GM12878 (cell line): ENCODE data around the gene NDUFA5. TPM values are rescaled to one million over a fixed set of nuclear protein-coding genes. Genes with fewer than 3 reads are reported as not detected.

Source experiments
- ATAC-seq: fragments of 200-7000 bp; cut with Tn5 transposase; 3 replicates; pipeline ENCODE4 v1.9.1; 2020; ENCODE audit warnings: mild to moderate bottlenecking, moderate library complexity
- BruUV-seq: library from RNA; stranded (reverse); fragments of 400-500 nt; replicated peaks from 2 replicates; lab custom pipeline; 2021; lab: Mats Ljungman, UMichigan
- CTCF ChIA-PET: fragments of 300-600 bp; sonication (Branson Sonifier 250); formaldehyde crosslinking; extraction: SDS; loops from one replicate; lab custom pipeline; 2021; ENCODE audit warnings: inconsistent platforms; lab: Yijun Ruan, JAX
- POLR2A ChIA-PET: fragments of 350-600 bp; formaldehyde crosslinking; extraction: SDS; loops from one replicate; lab custom pipeline; 2021; ENCODE audit warnings: inconsistent platforms; lab: Charles Lee
- RAD21 ChIA-PET: fragments of 300-600 bp; sonication (Branson Sonifier 250); formaldehyde crosslinking; loops from one replicate; lab custom pipeline; 2023; ENCODE audit warnings: antibody characterized with exemption; ENCODE audit not compliant: unreplicated experiment; lab: Charles Lee
- SMC1A ChIA-PET: fragments of 300-600 bp; sonication (Branson Sonifier 250); formaldehyde crosslinking; loops from one replicate; lab custom pipeline; 2023; ENCODE audit not compliant: unreplicated experiment, uncharacterized antibody; lab: Charles Lee
- DNase-seq: peaks from one replicate; pipeline ENCODE4 v3.0.0-alpha.2; 2011; ENCODE audit warnings: low read depth, low spot score
- FAIRE-seq: peaks from 3 replicates; lab custom pipeline; 2011; peaks lifted over from hg19 to GRCh38; lab: Jason Lieb, UNC
- H2AFZ ChIP-seq: 2 replicates; pipeline ENCODE4 v1.6.0; 2011; ENCODE audit warnings: low read depth, low read length, control low read depth; ENCODE audit not compliant: control insufficient read depth
- H3K27ac ChIP-seq: 2 replicates; pipeline ENCODE4 v1.5.1; 2011; ENCODE audit warnings: control low read depth; ENCODE audit not compliant: control insufficient read depth, insufficient read depth
- H3K27me3 ChIP-seq, 2 experiments: replicated peaks in 1 of 2; 2 replicates each; pipeline versions ENCODE4 v1.6.0 to v1.6.1; 2011; ENCODE audit warnings: low read length in 1 of 2; ENCODE audit not compliant: control insufficient read depth in 2 of 2, insufficient read depth in 2 of 2
- H3K36me3 ChIP-seq, 2 experiments: 2 replicates each; pipeline ENCODE4 v1.5.1; 2011; ENCODE audit warnings: low read length in 1 of 2; ENCODE audit not compliant: control insufficient read depth in 2 of 2, insufficient read depth in 2 of 2
- H3K4me1 ChIP-seq: 2 replicates; pipeline ENCODE4 v1.6.1; 2011; ENCODE audit warnings: mild to moderate bottlenecking, low read length, moderate library complexity, mixed read lengths; ENCODE audit not compliant: control insufficient read depth, insufficient read depth
- H3K4me2 ChIP-seq: 2 replicates; pipeline ENCODE4 v1.6.0; 2011; ENCODE audit warnings: control low read depth; ENCODE audit not compliant: control insufficient read depth, insufficient read depth
- H3K4me3 ChIP-seq: fragments of 200-600 bp; sonication (generic); 2 replicates; pipeline ENCODE4 v1.5.1; 2016
- H3K79me2 ChIP-seq: 2 replicates; pipeline ENCODE4 v1.6.0; 2011; ENCODE audit warnings: low read length; ENCODE audit not compliant: control insufficient read depth, insufficient read depth
- H3K9ac ChIP-seq: 2 replicates; pipeline ENCODE4 v1.8.0; 2011; ENCODE audit warnings: low read length, control low read depth, mixed read lengths; ENCODE audit not compliant: control insufficient read depth, insufficient read depth
- H3K9me3 ChIP-seq: replicated peaks from 3 replicates; pipeline ENCODE4 v1.5.1; 2011; ENCODE audit warnings: mild to moderate bottlenecking, low read length; ENCODE audit not compliant: control insufficient read depth, insufficient read depth
- H4K20me1 ChIP-seq: 2 replicates; pipeline ENCODE4 v1.6.0; 2011; ENCODE audit not compliant: control insufficient read depth, insufficient read depth
- ASH2L ChIP-seq: fragments of 300-600, 200-600 bp; sonication (generic); IDR thresholded peaks from 2 replicates; pipeline ENCODE4 v1.6.1; 2017; ENCODE audit warnings: low read depth, mild to moderate bottlenecking, borderline replicate concordance
- BMI1 ChIP-seq: fragments of 450-650 bp; IDR thresholded peaks from 2 replicates; pipeline ENCODE4 v1.6.1; 2016; ENCODE audit warnings: mild to moderate bottlenecking, moderate library complexity, borderline replicate concordance
- CBX5 ChIP-seq: sonication (generic); IDR thresholded peaks from 2 replicates; pipeline ENCODE4 v1.6.1; 2016; ENCODE audit warnings: low read depth, moderate library complexity, mild to moderate bottlenecking, inconsistent platforms
- MEF2B ChIP-seq: fragments of 450-650 bp; IDR thresholded peaks from 2 replicates; pipeline ENCODE4 v1.6.1; 2018; ENCODE audit warnings: mild to moderate bottlenecking, moderate library complexity; ENCODE audit not compliant: partially characterized antibody, poor library complexity, severe bottlenecking
- NFIC ChIP-seq: IDR thresholded peaks from 2 replicates; pipeline ENCODE4 v1.6.1; 2012; ENCODE audit warnings: low read depth, mild to moderate bottlenecking, inconsistent platforms, low read length, moderate library complexity
- NFXL1 ChIP-seq: fragments of 450-650 bp; IDR thresholded peaks from 2 replicates; pipeline ENCODE4 v1.6.1; 2017; ENCODE audit warnings: antibody characterized with exemption, mild to moderate bottlenecking, borderline replicate concordance
- RAD51 ChIP-seq: fragments of 450-650 bp; IDR thresholded peaks from 2 replicates; pipeline ENCODE4 v1.6.1; 2016; ENCODE audit warnings: moderate library complexity, mild to moderate bottlenecking, inconsistent platforms
- RBBP5 ChIP-seq: fragments of 200-600 bp; sonication (generic); conservative IDR thresholded peaks from 2 replicates; pipeline ENCODE4 v1.6.1; 2016
- SMARCA5 ChIP-seq: fragments of 450-650 bp; IDR thresholded peaks from 2 replicates; pipeline ENCODE4 v1.6.1; 2017; ENCODE audit warnings: mild to moderate bottlenecking
- SREBF1 ChIP-seq: IDR thresholded peaks from 2 replicates; pipeline ENCODE4 v1.6.1; 2012; ENCODE audit warnings: mild to moderate bottlenecking, low read length
- SUPT20H ChIP-seq: IDR thresholded peaks from 2 replicates; pipeline ENCODE4 v1.6.1; 2011; ENCODE audit warnings: low read depth, mild to moderate bottlenecking, low read length, moderate library complexity, borderline replicate concordance; ENCODE audit not compliant: control insufficient read depth
- TCF3 ChIP-seq: IDR thresholded peaks from 2 replicates; pipeline ENCODE4 v1.6.1; 2012; ENCODE audit warnings: low read depth, mild to moderate bottlenecking, low read length, borderline replicate concordance; ENCODE audit not compliant: insufficient read depth
- ZNF217 ChIP-seq: fragments of 450-650 bp; IDR thresholded peaks from 2 replicates; pipeline ENCODE4 v1.6.1; 2017; ENCODE audit warnings: antibody characterized with exemption, mild to moderate bottlenecking
- ZNF622 ChIP-seq: fragments of 450-650 bp; IDR thresholded peaks from 2 replicates; pipeline ENCODE4 v1.6.1; 2017; ENCODE audit warnings: mild to moderate bottlenecking, inconsistent platforms
- WGBS: methylation state at CpG from one replicate; pipeline ENCODE4 v1.1.6; 2016; ENCODE audit warnings: low lambda C conversion rate; ENCODE audit not compliant: insufficient replicate concordance, insufficient coverage; ENCODE audit errors: missing lambda C conversion rate; 5-methylcytosine and 5-hydroxymethylcytosine counted together
- in situ Hi-C: fragments of 300-500 bp; cut with MboI; formaldehyde crosslinking; loops from 9 replicates; pipeline ENCODE4 v1.14.3; 2018; ENCODE audit warnings: mixed read lengths
- intact Hi-C: fragments of 100-400 bp; cut with micrococcal nuclease; formaldehyde crosslinking; loops from one replicate; pipeline ENCODE4 v1.14.2; 2022; ENCODE audit not compliant: unreplicated experiment
- polyA plus RNA-seq, 11 experiments: library from polyadenylated mRNA; depleted of rRNA in 4 of 11; unstranded in 6 of 11; stranded (reverse) in 5 of 11; fragments of >200 nt; fragmentation: Nextera tagmentation in 4 of 11; fragmentation: Illumina TruSeq in 1 of 11; extraction: Ambion mirVana in 4 of 11; extraction: Trizol in 1 of 11; gene quantifications; 1 replicate in 1 of 11; 2 replicates in 10 of 11; pipeline versions ENCODE4 v1.2.1 to v1.2.3, GENCODE V29; 2011 to 2016; ENCODE audit warnings: inconsistent platforms in 2 of 11, missing spikeins in 2 of 11, low read depth in 1 of 11
- total RNA-seq, 4 experiments: library from RNA; depleted of rRNA in 3 of 4; stranded (reverse); fragments of >200 nt in 3 of 4; fragmentation: Illumina TruSeq in 1 of 4; extraction: Trizol in 1 of 4; gene quantifications; 2 replicates each; pipeline versions ENCODE4 v1.2.1 to v1.2.3, GENCODE V29; 2013 to 2021
- TF ChIP-seq, protein P1 (sequence below): fragments of 450-650 bp; IDR thresholded peaks from 2 replicates; pipeline ENCODE4 v1.6.1; 2014; ENCODE audit warnings: mild to moderate bottlenecking
- TF ChIP-seq, protein P2 (sequence below): fragments of 450-650 bp; IDR thresholded peaks from 2 replicates; pipeline ENCODE4 v1.6.1; 2017; ENCODE audit warnings: antibody characterized with exemption, mild to moderate bottlenecking, moderate library complexity
- TF ChIP-seq, protein P3 (sequence below): fragments of 450-650 bp; IDR thresholded peaks from 2 replicates; pipeline ENCODE4 v1.6.1; 2017; ENCODE audit warnings: low read depth, mild to moderate bottlenecking, moderate library complexity

NDUFA5 gene
- total and polyA plus RNA-seq, 10 of the 15 experiments (the other 5 are each of a cell fraction or from before 2014, with no cell fraction given): 51.0 to 209 (median 86.9) TPM

DNA sequence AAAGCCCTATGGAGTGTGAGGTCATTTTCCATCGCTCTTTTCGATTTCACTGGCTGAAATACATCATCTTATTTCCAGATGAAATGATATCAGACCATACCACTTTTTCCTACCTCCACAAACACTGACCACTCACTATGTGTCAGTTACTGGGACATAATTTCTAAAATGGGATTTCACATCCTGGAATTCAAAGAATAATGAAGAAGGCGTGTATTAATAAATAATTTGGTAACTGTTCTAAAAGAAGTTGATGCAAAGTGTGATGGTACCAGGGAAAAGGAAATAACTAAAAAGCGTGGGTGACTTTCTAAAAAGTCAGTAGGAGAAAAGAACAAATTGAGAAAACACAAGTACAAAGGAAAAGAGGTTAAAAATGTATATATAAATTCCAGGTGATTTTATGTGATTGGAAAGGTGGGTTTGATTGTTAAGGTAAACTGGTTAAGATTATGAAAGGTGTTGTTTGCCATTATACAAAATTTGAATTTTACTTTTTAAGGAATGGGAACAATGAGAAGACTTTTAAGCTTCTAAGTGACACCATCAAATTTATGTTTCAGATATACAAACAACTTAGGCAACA is 764 bp upstream of the NDUFA5 start:
- BruUV-seq: TSS peak; percentile 78
- ATAC-seq (no peak), FAIRE-seq (no peak), DNase-seq (no peak)
- CTCF ChIA-PET: interaction anchor here (0.6 to 3.0 kb wide), 13 partner anchors 9 to 306 kb away, joined by 3 to 11 read pairs (median 4); no protein-coding TSS in a partner anchor
- H3K4me2 ChIP-seq: peak overlapping the region; percentile 83
- RAD21 ChIA-PET: interaction anchor here (0.9 to 1.8 kb wide), 4 partner anchors 11 to 191 kb away, joined by 4 to 6 read pairs (median 4); partner anchors contain the start of genes IQUB and WASL
- in situ Hi-C loops (no loop called here), intact Hi-C loops (loop anchor here (10.0 kb wide), 1 partner anchor 1366 kb away; the partner anchor contains the start of gene POT1)
- H3K27ac ChIP-seq: peak overlapping the region; percentile 59; the same call in 1 of the 2 replicates
- POLR2A ChIA-PET: interaction anchor here (0.6 to 2.4 kb wide), 5 partner anchors 10 to 113 kb away, joined by 3 to 7 read pairs (median 6); partner anchors contain the start of gene IQUB
- SMC1A ChIA-PET: interaction anchor here (0.7 to 2.6 kb wide), 7 partner anchors 12 to 1008 kb away, joined by 3 to 18 read pairs (median 6); partner anchors contain the start of genes IQUB and WASL
- peaks cover 15% of the 10 kb centered on the region for H3K79me2 ChIP-seq
- H3K4me3 ChIP-seq: peak overlapping the region; percentile 90
- H3K36me3 ChIP-seq: no peaks in the 10 kb centered on the region
- H3K9me3 ChIP-seq: no peaks in the 10 kb centered on the region
- peak overlapping the region; percentile 100 for H2AFZ ChIP-seq
- H3K27me3 ChIP-seq: no peaks in the 10 kb centered on the region
- 30% methylated on average over 4 of the region's 4 CpGs for WGBS
- no peaks in the 10 kb centered on the region for H4K20me1 ChIP-seq
- no peak overlapping the region for H3K9ac ChIP-seq
- H3K4me1 ChIP-seq: no peaks in the 10 kb centered on the region
- TF ChIP-seq, protein P1, sequence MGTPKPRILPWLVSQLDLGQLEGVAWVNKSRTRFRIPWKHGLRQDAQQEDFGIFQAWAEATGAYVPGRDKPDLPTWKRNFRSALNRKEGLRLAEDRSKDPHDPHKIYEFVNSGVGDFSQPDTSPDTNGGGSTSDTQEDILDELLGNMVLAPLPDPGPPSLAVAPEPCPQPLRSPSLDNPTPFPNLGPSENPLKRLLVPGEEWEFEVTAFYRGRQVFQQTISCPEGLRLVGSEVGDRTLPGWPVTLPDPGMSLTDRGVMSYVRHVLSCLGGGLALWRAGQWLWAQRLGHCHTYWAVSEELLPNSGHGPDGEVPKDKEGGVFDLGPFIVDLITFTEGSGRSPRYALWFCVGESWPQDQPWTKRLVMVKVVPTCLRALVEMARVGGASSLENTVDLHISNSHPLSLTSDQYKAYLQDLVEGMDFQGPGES: no peak
- TF ChIP-seq ZNF622 (no peak), CBX5 (no peak), RBBP5 (no peak), NFXL1 (no peak), ZNF217 (no peak), SMARCA5 (no peak), ASH2L (no peak), RAD51 (no peak), SUPT20H (no peak), MEF2B (no peak), NFIC (no peak), TCF3 (no peak), BMI1 (no peak), SREBF1 (no peak)
- TF ChIP-seq, protein P2, sequence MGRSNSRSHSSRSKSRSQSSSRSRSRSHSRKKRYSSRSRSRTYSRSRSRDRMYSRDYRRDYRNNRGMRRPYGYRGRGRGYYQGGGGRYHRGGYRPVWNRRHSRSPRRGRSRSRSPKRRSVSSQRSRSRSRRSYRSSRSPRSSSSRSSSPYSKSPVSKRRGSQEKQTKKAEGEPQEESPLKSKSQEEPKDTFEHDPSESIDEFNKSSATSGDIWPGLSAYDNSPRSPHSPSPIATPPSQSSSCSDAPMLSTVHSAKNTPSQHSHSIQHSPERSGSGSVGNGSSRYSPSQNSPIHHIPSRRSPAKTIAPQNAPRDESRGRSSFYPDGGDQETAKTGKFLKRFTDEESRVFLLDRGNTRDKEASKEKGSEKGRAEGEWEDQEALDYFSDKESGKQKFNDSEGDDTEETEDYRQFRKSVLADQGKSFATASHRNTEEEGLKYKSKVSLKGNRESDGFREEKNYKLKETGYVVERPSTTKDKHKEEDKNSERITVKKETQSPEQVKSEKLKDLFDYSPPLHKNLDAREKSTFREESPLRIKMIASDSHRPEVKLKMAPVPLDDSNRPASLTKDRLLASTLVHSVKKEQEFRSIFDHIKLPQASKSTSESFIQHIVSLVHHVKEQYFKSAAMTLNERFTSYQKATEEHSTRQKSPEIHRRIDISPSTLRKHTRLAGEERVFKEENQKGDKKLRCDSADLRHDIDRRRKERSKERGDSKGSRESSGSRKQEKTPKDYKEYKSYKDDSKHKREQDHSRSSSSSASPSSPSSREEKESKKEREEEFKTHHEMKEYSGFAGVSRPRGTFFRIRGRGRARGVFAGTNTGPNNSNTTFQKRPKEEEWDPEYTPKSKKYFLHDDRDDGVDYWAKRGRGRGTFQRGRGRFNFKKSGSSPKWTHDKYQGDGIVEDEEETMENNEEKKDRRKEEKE: no peak
- TF ChIP-seq, protein P3, sequence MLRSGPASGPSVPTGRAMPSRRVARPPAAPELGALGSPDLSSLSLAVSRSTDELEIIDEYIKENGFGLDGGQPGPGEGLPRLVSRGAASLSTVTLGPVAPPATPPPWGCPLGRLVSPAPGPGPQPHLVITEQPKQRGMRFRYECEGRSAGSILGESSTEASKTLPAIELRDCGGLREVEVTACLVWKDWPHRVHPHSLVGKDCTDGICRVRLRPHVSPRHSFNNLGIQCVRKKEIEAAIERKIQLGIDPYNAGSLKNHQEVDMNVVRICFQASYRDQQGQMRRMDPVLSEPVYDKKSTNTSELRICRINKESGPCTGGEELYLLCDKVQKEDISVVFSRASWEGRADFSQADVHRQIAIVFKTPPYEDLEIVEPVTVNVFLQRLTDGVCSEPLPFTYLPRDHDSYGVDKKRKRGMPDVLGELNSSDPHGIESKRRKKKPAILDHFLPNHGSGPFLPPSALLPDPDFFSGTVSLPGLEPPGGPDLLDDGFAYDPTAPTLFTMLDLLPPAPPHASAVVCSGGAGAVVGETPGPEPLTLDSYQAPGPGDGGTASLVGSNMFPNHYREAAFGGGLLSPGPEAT: no peak
